Left lung (tissue), 10 donors: ENCODE measurements around the gene PTPRT. TPM values are rescaled to one million over a fixed set of nuclear protein-coding genes. Genes with fewer than 3 reads are reported as not detected.

ENCODE experiments used
- ATAC-seq: fragments of 200-7000 bp; cut with Tn5 transposase; one replicate; pipeline ENCODE4 v1.9.1; 2020; ENCODE audit warnings: moderate library complexity
- DNase-seq, 4 donors: peaks; one replicate each; pipeline ENCODE4 v3.0.0-alpha.2; 2013 to 2020
- H3K27ac ChIP-seq, 2 donors: fragments of 200-600 bp; sonication (generic) in 1 of 2; one replicate each; pipeline versions ENCODE4 v1.5.0 to v1.8.0; 2020 to 2021
- H3K27me3 ChIP-seq, 2 donors: fragments of 200-600 bp; sonication (generic) in 1 of 2; one replicate each; pipeline versions ENCODE4 v1.5.0 to v1.8.0; 2020 to 2021
- H3K36me3 ChIP-seq, 2 donors: fragments of 200-600 bp; sonication (generic) in 1 of 2; one replicate each; pipeline versions ENCODE4 v1.5.0 to v1.8.0; 2020 to 2021
- H3K4me1 ChIP-seq, 2 donors: fragments of 200-600 bp; one replicate each; pipeline ENCODE4 v1.8.0; 2021
- H3K4me3 ChIP-seq, 2 donors: fragments of 200-600 bp; sonication (generic) in 1 of 2; one replicate each; pipeline versions ENCODE4 v1.5.0 to v1.8.0; 2020 to 2021; ENCODE audit warnings: mild to moderate bottlenecking in 1 of 2
- H3K9me3 ChIP-seq, 2 donors: fragments of 200-600 bp; sonication (generic) in 1 of 2; one replicate each; pipeline versions ENCODE4 v1.5.0 to v1.8.0; 2020 to 2021
- CTCF ChIP-seq, 2 donors: fragments of 200-600 bp; sonication (generic) in 1 of 2; IDR thresholded peaks; one replicate each; pipeline versions ENCODE4 v1.5.0 to v1.8.0; 2021; ENCODE audit warnings: antibody characterized with exemption in 2 of 2
- intact Hi-C, 2 donors: fragments of 100-400 bp; cut with DNase I; formaldehyde crosslinking; loops; one replicate each; pipeline versions ENCODE4 v1.11.2 to v1.14.2; 2022
- polyA plus RNA-seq, 6 donors: library from polyadenylated mRNA; unstranded; fragments of 120-200 nt; gene quantifications; one replicate each; pipeline ENCODE4 v1.2.1, GENCODE V29; 2013; ENCODE audit not compliant: insufficient read length in 6 of 6
- total RNA-seq, 2 donors: library from RNA; stranded (reverse); fragmentation: NEBNext Ultra II Directional; extraction: Animal tissue kit (Norgen Biotek cat#: 25700); gene quantifications; one replicate each; pipeline ENCODE4 v1.2.1, GENCODE V29; 2021
- donor health status: DM: no; HTN: yes; CAD: no.
- donor health status: DM: no; HTN: no; CAD: no.

The PTPRT gene
- total and polyA plus RNA-seq, 8 donors: 0.15 to 2.9 (median 1.4) TPM

GRCh38 chr20:43092386-43093088 lies 97.2 kb downstream of the PTPRT start:
- H3K4me3 ChIP-seq: no peak overlapping the region
- TF ChIP-seq CTCF (IDR thresholded peaks at IDR 0.05): no peak
- H3K36me3 ChIP-seq: no peaks in the 10 kb centered on the region
- intact Hi-C loops: no loop called here
- DNase-seq (no peak), ATAC-seq (no peak)
- peaks cover 0 to 11% of the 10 kb centered on the region in 2 donors for H3K9me3 ChIP-seq
- H3K27me3 ChIP-seq: peaks cover 0 to 9% of the 10 kb centered on the region in 2 donors
- H3K4me1 ChIP-seq: no peaks in the 10 kb centered on the region
- no peak overlapping the region for H3K27ac ChIP-seq

GRCh38 chr20:43068482-43068881 lies 121.2 kb downstream of the PTPRT start:
- Histone ChIP-seq H3K4me3 (no peak overlapping the region), H3K27me3 (no peaks in the 10 kb centered on the region), H3K9me3 (peaks cover 0 to 4% of the 10 kb centered on the region in 2 donors), H3K36me3 (no peaks in the 10 kb centered on the region), H3K27ac (no peak overlapping the region), H3K4me1 (no peaks in the 10 kb centered on the region)
- DNase-seq (no peak), ATAC-seq (no peak)
- intact Hi-C loops: no loop called here
- no peak for TF ChIP-seq CTCF (IDR thresholded peaks at IDR 0.05)

- no peaks in the 10 kb centered on the region for H3K36me3 ChIP-seq
- H3K4me1 ChIP-seq: no peaks in the 10 kb centered on the region
- no peak for ATAC-seq
- H3K4me3 ChIP-seq: no peak overlapping the region
- H3K27ac ChIP-seq: no peak overlapping the region
- H3K27me3 ChIP-seq: no peaks in the 10 kb centered on the region
- no peak for DNase-seq
- intact Hi-C loops: no loop called here
- no peak for TF ChIP-seq CTCF (IDR thresholded peaks at IDR 0.05)
- peaks cover 0 to 4% of the 10 kb centered on the region in 2 donors for H3K9me3 ChIP-seq
Observed at GRCh38 chr20:43066125-43066524, 123.6 kb downstream of the PTPRT start.

- no peak for TF ChIP-seq CTCF (IDR thresholded peaks at IDR 0.05)
- Histone ChIP-seq H3K27ac (no peak overlapping the region), H3K9me3 (peaks cover 0 to 4% of the 10 kb centered on the region in 2 donors), H3K4me3 (no peak overlapping the region), H3K27me3 (no peaks in the 10 kb centered on the region), H3K4me1 (no peaks in the 10 kb centered on the region), H3K36me3 (no peaks in the 10 kb centered on the region)
- ATAC-seq (no peak), DNase-seq (no peak)
- intact Hi-C loops: no loop called here
Observed at GRCh38 chr20:43065299-43065698, 124.4 kb downstream of the PTPRT start.

GRCh38 chr20:43058077-43058476 lies 131.6 kb downstream of the PTPRT start:
- Histone ChIP-seq H3K36me3 (no peaks in the 10 kb centered on the region), H3K27me3 (no peaks in the 10 kb centered on the region), H3K9me3 (no peaks in the 10 kb centered on the region), H3K4me1 (no peaks in the 10 kb centered on the region), H3K27ac (no peak overlapping the region), H3K4me3 (no peak overlapping the region)
- DNase-seq: no peak
- ATAC-seq: no peak
- intact Hi-C loops: no loop called here
- TF ChIP-seq CTCF (IDR thresholded peaks at IDR 0.05): no peak
